ENCODE measurements around the gene LRIG3. TPM values are rescaled to one million over a fixed set of nuclear protein-coding genes. Genes with fewer than 3 reads are reported as not detected.

LRIG3 gene
- total RNA-seq (10 to 100 TPM; 26.8 to 28.6 TPM), polyA plus RNA-seq (ENCODE audit: insufficient read length in 6 of 6) (10 to 100 TPM; 37.5 to 61.1 (median 46.1) TPM)
- long read RNA-seq, donor 1, full-length matches to known transcripts = 4 of 23 reads
- long read RNA-seq, donor 1, partial matches to known transcripts = 19 of 23 reads
- long read RNA-seq, donor 1, other reads (novel, unspliced or antisense) = 0 of 23 reads
- long read RNA-seq, donor 2, full-length matches to known transcripts = 4 of 18 reads
- long read RNA-seq, donor 2, partial matches to known transcripts = 14 of 18 reads
- long read RNA-seq, donor 2, other reads (novel, unspliced or antisense) = 0 of 18 reads
- long read RNA-seq, donor 3, full-length matches to known transcripts = 4 of 10 reads
- long read RNA-seq, donor 3, partial matches to known transcripts = 6 of 10 reads
- long read RNA-seq, donor 3, other reads (novel, unspliced or antisense) = 0 of 10 reads
- long read RNA-seq, donor 4, full-length matches to known transcripts = 1 of 3 reads
- long read RNA-seq, donor 4, partial matches to known transcripts = 1 of 3 reads
- long read RNA-seq, donor 4, other reads (novel, unspliced or antisense) = 1 of 3 reads
- long read RNA-seq, donor 5, full-length matches to known transcripts = 2 of 13 reads
- long read RNA-seq, donor 5, partial matches to known transcripts = 11 of 13 reads
- long read RNA-seq, donor 5, other reads (novel, unspliced or antisense) = 0 of 13 reads
- long read RNA-seq, donor 6, full-length matches to known transcripts = 3 of 13 reads
- long read RNA-seq, donor 6, partial matches to known transcripts = 10 of 13 reads
- long read RNA-seq, donor 6, other reads (novel, unspliced or antisense) = 0 of 13 reads
- long read RNA-seq, donor 7, full-length matches to known transcripts = 4 of 4 reads
- long read RNA-seq, donor 7, partial matches to known transcripts = 0 of 4 reads
- long read RNA-seq, donor 7, other reads (novel, unspliced or antisense) = 0 of 4 reads
- long read RNA-seq, donor 8, full-length matches to known transcripts = 3 of 3 reads
- long read RNA-seq, donor 8, partial matches to known transcripts = 0 of 3 reads
- long read RNA-seq, donor 8, other reads (novel, unspliced or antisense) = 0 of 3 reads
- long read RNA-seq, donor 9 = 0 reads
- long read RNA-seq, donor 10, partial matches to known transcripts = 2 of 2 reads
- long read RNA-seq, donor 10, other reads (novel, unspliced or antisense) = 0 of 2 reads
- long read RNA-seq, donor 11 = 0 reads
- long read RNA-seq, donor 12, full-length matches to known transcripts = 5 of 5 reads
- long read RNA-seq, donor 12, partial matches to known transcripts = 0 of 5 reads
- long read RNA-seq, donor 12, other reads (novel, unspliced or antisense) = 0 of 5 reads

- Histone ChIP-seq H3K9me3 (no peaks in the 10 kb centered on the region), H3K36me3 (no peaks in the 10 kb centered on the region), H3K4me3 (peak within 1 kb of the TSS; percentile 61 to 66), H3K27ac (peak within 1 kb of the TSS; percentile 86 to 97), H3K4me1 (peaks cover 0 to 3% of the 10 kb centered on the region in 2 donors), H3K27me3 (peaks cover 0 to 33% of the 10 kb centered on the region in 2 donors)
- peak; percentile 89 to 96 (median 91) for DNase-seq
- ATAC-seq = peak; percentile 85
- intact Hi-C loops (cut with DNase I) = no loop called here
- no peak for TF ChIP-seq CTCF (IDR thresholded peaks at IDR 0.05)
Observed at GRCh38 chr12:58920102-58920960, at the start of gene LRIG3. Gene LRIG3, minus strand, starts transcription at chr12:58920504. Its CDS starts 269 bp downstream, at chr12:58920235.

GRCh38 chr12:58969237-58969636 lies 48.9 kb upstream of the LRIG3 start:
- Histone ChIP-seq H3K9me3 (no peaks in the 10 kb centered on the region), H3K4me1 (no peaks in the 10 kb centered on the region), H3K27me3 (no peaks in the 10 kb centered on the region), H3K36me3 (no peaks in the 10 kb centered on the region), H3K27ac (no peak overlapping the region), H3K4me3 (no peak overlapping the region)
- intact Hi-C loops (cut with DNase I) = no loop called here
- ATAC-seq = no peak
- DNase-seq = no peak
- TF ChIP-seq CTCF (IDR thresholded peaks at IDR 0.05) = no peak

GRCh38 chr12:58967561-58967960 lies 47.3 kb upstream of the LRIG3 start:
- Histone ChIP-seq H3K27me3 (no peaks in the 10 kb centered on the region), H3K36me3 (no peaks in the 10 kb centered on the region), H3K9me3 (no peaks in the 10 kb centered on the region), H3K4me3 (no peak overlapping the region), H3K4me1 (no peaks in the 10 kb centered on the region), H3K27ac (no peak overlapping the region)
- no peak for TF ChIP-seq CTCF (IDR thresholded peaks at IDR 0.05)
- no peak for DNase-seq
- intact Hi-C loops (cut with DNase I) = no loop called here
- no peak for ATAC-seq

GRCh38 chr12:58966939-58967338 lies 46.6 kb upstream of the LRIG3 start:
- H3K9me3 ChIP-seq = no peaks in the 10 kb centered on the region
- H3K4me3 ChIP-seq = no peak overlapping the region
- no peaks in the 10 kb centered on the region for H3K4me1 ChIP-seq
- no peaks in the 10 kb centered on the region for H3K27me3 ChIP-seq
- intact Hi-C loops (cut with DNase I) = no loop called here
- no peak overlapping the region for H3K27ac ChIP-seq
- DNase-seq (no peak), ATAC-seq (no peak)
- no peaks in the 10 kb centered on the region for H3K36me3 ChIP-seq
- TF ChIP-seq CTCF (IDR thresholded peaks at IDR 0.05) = no peak
